HFFc6 (cell line): ENCODE data around the gene NKD2. TPM values are rescaled to one million over a fixed set of nuclear protein-coding genes. Genes with fewer than 3 reads are reported as not detected.

Experiments used
- DNase-seq: peaks from one replicate; pipeline ENCODE4 v3.0.0-alpha.2; 2018
- H3K27ac Mint-ChIP-seq: 2 replicates; pipeline ENCODE4 v1.8.0; 2020; ENCODE audit warnings: mild to moderate bottlenecking, mixed read lengths
- H3K27me3 Mint-ChIP-seq: 2 replicates; pipeline ENCODE4 v1.8.0; 2021; ENCODE audit warnings: mild to moderate bottlenecking, moderate library complexity, mixed read lengths; ENCODE audit not compliant: insufficient read depth
- H3K36me3 Mint-ChIP-seq: 2 replicates; pipeline ENCODE4 v1.8.0; 2021; ENCODE audit warnings: low read depth, mixed read lengths
- H3K4me1 Mint-ChIP-seq: 2 replicates; pipeline ENCODE4 v1.8.0; 2020; ENCODE audit warnings: low read depth, mixed read lengths
- H3K4me3 Mint-ChIP-seq: 2 replicates; pipeline ENCODE4 v1.8.0; 2020; ENCODE audit warnings: mild to moderate bottlenecking, moderate library complexity, mixed read lengths
- H3K9me3 Mint-ChIP-seq: 2 replicates; pipeline ENCODE4 v1.8.0; 2020; ENCODE audit warnings: mild to moderate bottlenecking, mixed read lengths
- CTCF ChIP-seq: fragments of 200-600 bp; sonication (generic); IDR thresholded peaks from 2 replicates; pipeline ENCODE4 v1.5.0; 2021; ENCODE audit warnings: antibody characterized with exemption, mild to moderate bottlenecking
- total RNA-seq, 6 experiments: library from RNA; stranded (reverse); fragmentation: NEBNext Ultra II Directional; extraction: Animal tissue kit (Norgen Biotek cat#: 25700); gene quantifications; 2 replicates in 1 of 6; 3 replicates in 5 of 6; pipeline ENCODE4 v1.2.3, GENCODE V29; 2021

Gene NKD2
- total RNA-seq, 6 experiments from 2014 or later, result not detected

- DNase-seq, result no peak
- Mint-ChIP-seq H3K4me1 (no peaks in the 10 kb centered on the region), H3K4me3 (no peak overlapping the region), H3K9me3 (peaks cover 12% of the 10 kb centered on the region; the same call in 1 of the 2 replicates), H3K36me3 (no peaks in the 10 kb centered on the region), H3K27me3 (peaks cover 5% of the 10 kb centered on the region), H3K27ac (no peak overlapping the region)
- no peak; the same call in 1 of the 2 replicates for TF ChIP-seq CTCF
Measured at GRCh38 chr5:1052641-1053390, 44.2 kb downstream of the NKD2 start.

GRCh38 chr5:1053391-1054017 lies 44.9 kb downstream of the NKD2 start:
- Mint-ChIP-seq H3K27ac (no peak overlapping the region), H3K36me3 (no peaks in the 10 kb centered on the region), H3K9me3 (peaks cover 12% of the 10 kb centered on the region; the same call in 1 of the 2 replicates), H3K4me1 (no peaks in the 10 kb centered on the region), H3K27me3 (peaks cover 3% of the 10 kb centered on the region), H3K4me3 (no peak overlapping the region)
- TF ChIP-seq CTCF, result no peak
- DNase-seq, result no peak

GRCh38 chr5:1054018-1054798 lies 45.6 kb downstream of the NKD2 start:
- TF ChIP-seq CTCF, result no peak
- DNase-seq, result no peak
- Mint-ChIP-seq H3K27ac (no peak overlapping the region), H3K9me3 (peaks cover 12% of the 10 kb centered on the region; the same call in 1 of the 2 replicates), H3K36me3 (no peaks in the 10 kb centered on the region), H3K27me3 (peaks cover 2% of the 10 kb centered on the region), H3K4me3 (no peak overlapping the region), H3K4me1 (no peaks in the 10 kb centered on the region)

GRCh38 chr5:1054799-1055775 lies 46.5 kb downstream of the NKD2 start:
- TF ChIP-seq CTCF, result no peak

More at GRCh38 chr5:1054799-1055775, 46.5 kb downstream of the NKD2 start:
- no peak overlapping the region for H3K4me3 Mint-ChIP-seq
- no peaks in the 10 kb centered on the region for H3K4me1 Mint-ChIP-seq
- DNase-seq, result no peak
- H3K9me3 Mint-ChIP-seq, result peaks cover 11% of the 10 kb centered on the region; the same call in 1 of the 2 replicates
- peaks cover 2% of the 10 kb centered on the region for H3K27me3 Mint-ChIP-seq
- no peak overlapping the region for H3K27ac Mint-ChIP-seq
- H3K36me3 Mint-ChIP-seq, result no peaks in the 10 kb centered on the region
